SK-N-SH treated with all-trans-retinoic acid at 6 μM for 48 hours (cell line): ENCODE results near the gene ROBO1.

Experiments used
- GLIS3 ChIP-seq: fragments of 250-450 bp; sonication (Bioruptor Pico); IDR thresholded peaks from 2 replicates; pipeline ENCODE4 v1.5.0; 2020; ENCODE audit warnings: mild to moderate bottlenecking, moderate library complexity
- SNAI2 ChIP-seq: fragments of 250-450 bp; sonication (Bioruptor Pico); IDR thresholded peaks from 2 replicates; pipeline ENCODE4 v1.5.0; 2020; ENCODE audit warnings: mild to moderate bottlenecking, moderate library complexity
- TCF4 ChIP-seq: fragments of 250-450 bp; sonication (Bioruptor Pico); IDR thresholded peaks from 2 replicates; pipeline ENCODE4 v1.8.0; 2021; ENCODE audit warnings: mild to moderate bottlenecking, moderate library complexity, borderline replicate concordance
- ZC3H10 ChIP-seq: fragments of 250-450 bp; sonication (Bioruptor Pico); IDR thresholded peaks from 2 replicates; pipeline ENCODE4 v1.5.1; 2021; ENCODE audit warnings: mild to moderate bottlenecking, moderate library complexity
- ZFP3 ChIP-seq: fragments of 250-450 bp; sonication (Bioruptor Pico); IDR thresholded peaks from 2 replicates; pipeline ENCODE4 v1.5.0; 2020; ENCODE audit warnings: mild to moderate bottlenecking, moderate library complexity
- ZFP30 ChIP-seq: fragments of 450-650 bp; formaldehyde crosslinking; IDR thresholded peaks from 2 replicates; pipeline ENCODE4 v1.5.0; 2022; ENCODE audit warnings: mild to moderate bottlenecking, moderate library complexity
- TF ChIP-seq, protein P1 (sequence below): fragments of 250-450 bp; sonication (Bioruptor Pico); IDR thresholded peaks from 2 replicates; pipeline ENCODE4 v1.8.0; 2020; ENCODE audit warnings: mild to moderate bottlenecking, moderate library complexity, borderline replicate concordance

DNA sequence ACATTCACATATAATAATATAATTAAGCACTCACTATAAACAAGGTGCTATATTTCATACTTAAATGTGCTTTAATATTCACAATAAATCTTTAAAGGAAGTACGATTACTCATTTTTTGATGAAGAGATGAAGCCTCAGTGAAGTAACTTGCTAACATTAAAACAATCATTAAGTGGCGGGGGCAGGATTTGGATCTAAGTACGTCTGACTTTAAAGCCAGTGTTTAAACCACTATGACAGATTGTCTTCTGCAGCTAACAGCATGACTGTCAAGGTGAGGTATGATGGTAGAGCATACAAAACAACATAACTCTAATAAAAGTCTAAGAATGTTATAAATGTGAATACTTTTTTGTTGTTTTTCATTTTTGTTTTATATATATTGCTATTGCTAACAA lies 862.1 kb downstream of the ROBO1 start:
- TF ChIP-seq TCF4 (CRISPR knock-in tag) (no peak), GLIS3 (CRISPR knock-in tag) (no peak), ZFP3 (CRISPR knock-in tag) (no peak), SNAI2 (CRISPR knock-in tag) (no peak), ZC3H10 (CRISPR knock-in tag) (no peak), ZFP30 (CRISPR knock-in tag) (no peak)
- TF ChIP-seq, protein P1, sequence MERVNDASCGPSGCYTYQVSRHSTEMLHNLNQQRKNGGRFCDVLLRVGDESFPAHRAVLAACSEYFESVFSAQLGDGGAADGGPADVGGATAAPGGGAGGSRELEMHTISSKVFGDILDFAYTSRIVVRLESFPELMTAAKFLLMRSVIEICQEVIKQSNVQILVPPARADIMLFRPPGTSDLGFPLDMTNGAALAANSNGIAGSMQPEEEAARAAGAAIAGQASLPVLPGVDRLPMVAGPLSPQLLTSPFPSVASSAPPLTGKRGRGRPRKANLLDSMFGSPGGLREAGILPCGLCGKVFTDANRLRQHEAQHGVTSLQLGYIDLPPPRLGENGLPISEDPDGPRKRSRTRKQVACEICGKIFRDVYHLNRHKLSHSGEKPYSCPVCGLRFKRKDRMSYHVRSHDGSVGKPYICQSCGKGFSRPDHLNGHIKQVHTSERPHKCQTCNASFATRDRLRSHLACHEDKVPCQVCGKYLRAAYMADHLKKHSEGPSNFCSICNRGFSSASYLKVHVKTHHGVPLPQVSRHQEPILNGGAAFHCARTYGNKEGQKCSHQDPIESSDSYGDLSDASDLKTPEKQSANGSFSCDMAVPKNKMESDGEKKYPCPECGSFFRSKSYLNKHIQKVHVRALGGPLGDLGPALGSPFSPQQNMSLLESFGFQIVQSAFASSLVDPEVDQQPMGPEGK (CRISPR knock-in tag) = no peak
